Osteoblast (primary cell): ENCODE results near the gene CARD9. TPM values are rescaled to one million over a fixed set of nuclear protein-coding genes. Genes with fewer than 3 reads are reported as not detected.
A peak's percentile ranks its signal among the peaks of the same experiment; 100 is the strongest.

Experiments used
- DNase-seq: peaks from one replicate; pipeline ENCODE4 v3.0.0; 2011; ENCODE audit warnings: low spot score, mixed read lengths; ENCODE audit not compliant: insufficient read length; ENCODE audit errors: missing footprints
- H2AFZ ChIP-seq: 2 replicates; pipeline ENCODE4 v1.6.0; 2011; ENCODE audit warnings: mild to moderate bottlenecking, low read length
- H3K27ac ChIP-seq: 2 replicates; pipeline ENCODE4 v1.5.1; 2011; ENCODE audit warnings: mild to moderate bottlenecking, low read depth, low read length, moderate library complexity
- H3K27me3 ChIP-seq: 2 replicates; pipeline ENCODE4 v1.6.0; 2012; ENCODE audit warnings: mild to moderate bottlenecking, control low read depth, inconsistent platforms, low read length, moderate library complexity; ENCODE audit not compliant: insufficient read depth
- H3K36me3 ChIP-seq: 2 replicates; pipeline ENCODE4 v1.5.1; 2011; ENCODE audit warnings: mild to moderate bottlenecking, low read length, control low read depth, moderate library complexity; ENCODE audit not compliant: insufficient read depth
- H3K4me1 ChIP-seq: 2 replicates; pipeline ENCODE4 v1.5.1; 2011; ENCODE audit warnings: mild to moderate bottlenecking, low read length, control low read depth, moderate library complexity; ENCODE audit not compliant: insufficient read depth
- H3K4me2 ChIP-seq: 2 replicates; pipeline ENCODE4 v1.6.0; 2011; ENCODE audit warnings: mild to moderate bottlenecking, low read length; ENCODE audit not compliant: insufficient read depth
- H3K4me3 ChIP-seq: fragments of 200-600 bp; sonication (generic); 3 replicates; pipeline ENCODE4 v1.5.1; 2012; ENCODE audit warnings: mild to moderate bottlenecking, low read length, inconsistent platforms; ENCODE audit not compliant: insufficient read depth
- H3K79me2 ChIP-seq: 2 replicates; pipeline ENCODE4 v1.6.0; 2012; ENCODE audit warnings: mild to moderate bottlenecking, low read length, control low read depth, inconsistent platforms; ENCODE audit not compliant: insufficient read depth
- H3K9me3 ChIP-seq: 2 replicates; pipeline ENCODE4 v1.5.1; 2011; ENCODE audit warnings: low read depth, low read length, control low read depth
- H4K20me1 ChIP-seq: 2 replicates; pipeline ENCODE4 v1.6.0; 2012; ENCODE audit warnings: mild to moderate bottlenecking, low read length, control low read depth; ENCODE audit not compliant: insufficient read depth
- CTCF ChIP-seq: IDR thresholded peaks from 2 replicates; pipeline ENCODE4 v1.5.1; 2011; ENCODE audit warnings: mild to moderate bottlenecking, low read depth, low read length, moderate library complexity; ENCODE audit errors: extremely low read depth
- total RNA-seq: library from RNA; depleted of rRNA; stranded (reverse); fragments of >200 nt; gene quantifications from 2 replicates; pipeline ENCODE4 v1.2.3, GENCODE V29; 2012

The CARD9 gene
- 1.8 and 5.1 TPM in 2 replicates for total RNA-seq

- no peaks in the 10 kb centered on the region for H4K20me1 ChIP-seq
- DNase-seq = no peak
- no peaks in the 10 kb centered on the region for H3K27me3 ChIP-seq
- TF ChIP-seq CTCF = no peak
- no peaks in the 10 kb centered on the region for H3K9me3 ChIP-seq
- peak within 1 kb of the TSS; percentile 61 for H3K27ac ChIP-seq
- peaks cover 3% of the 10 kb centered on the region for H3K36me3 ChIP-seq
- H3K4me1 ChIP-seq = peaks cover 14% of the 10 kb centered on the region
- peak within 1 kb of the TSS; percentile 75 for H3K4me2 ChIP-seq
- no peaks in the 10 kb centered on the region for H3K79me2 ChIP-seq
- H3K4me3 ChIP-seq = peak within 1 kb of the TSS; percentile 56
- H2AFZ ChIP-seq = peak within 1 kb of the TSS; percentile 77
Measured at GRCh38 chr9:136373300-136374182, at the start of gene CARD9. Gene CARD9, minus strand, starts transcription at chr9:136373669. Its CDS starts 1,591 bp downstream, at chr9:136372078.

- peaks cover 61% of the 10 kb centered on the region for H3K36me3 ChIP-seq
- H3K9me3 ChIP-seq = no peaks in the 10 kb centered on the region
- no peak for TF ChIP-seq CTCF
Measured at GRCh38 chr9:136422876-136423275, 49.4 kb upstream of the CARD9 start.

GRCh38 chr9:136421791-136422190 lies 48.3 kb upstream of the CARD9 start:
- peaks cover 72% of the 10 kb centered on the region for H3K36me3 ChIP-seq
- TF ChIP-seq CTCF = no peak
- H3K27me3 ChIP-seq = no peaks in the 10 kb centered on the region

More at GRCh38 chr9:136422876-136423275, 49.4 kb upstream of the CARD9 start:
- no peaks in the 10 kb centered on the region for H3K27me3 ChIP-seq
- no peak overlapping the region for H3K27ac ChIP-seq
- H4K20me1 ChIP-seq = peaks cover 3% of the 10 kb centered on the region
- no peak overlapping the region for H3K4me2 ChIP-seq
- no peak overlapping the region for H2AFZ ChIP-seq
- H3K4me3 ChIP-seq = no peak overlapping the region
- DNase-seq = no peak
- no peaks in the 10 kb centered on the region for H3K4me1 ChIP-seq
- H3K79me2 ChIP-seq = no peaks in the 10 kb centered on the region

GRCh38 chr9:136419092-136419420 lies 45.6 kb upstream of the CARD9 start:
- Histone ChIP-seq H3K36me3 (peaks cover 93% of the 10 kb centered on the region), H3K4me2 (no peak overlapping the region), H3K79me2 (peaks cover 25% of the 10 kb centered on the region), H2AFZ (no peak overlapping the region), H4K20me1 (peaks cover 15% of the 10 kb centered on the region), H3K9me3 (no peaks in the 10 kb centered on the region), H3K4me1 (no peaks in the 10 kb centered on the region), H3K4me3 (no peak overlapping the region), H3K27me3 (no peaks in the 10 kb centered on the region), H3K27ac (no peak overlapping the region)
- TF ChIP-seq CTCF = no peak
- no peak for DNase-seq

More at GRCh38 chr9:136421791-136422190, 48.3 kb upstream of the CARD9 start:
- Histone ChIP-seq H3K79me2 (peaks cover 4% of the 10 kb centered on the region), H3K4me2 (no peak overlapping the region), H4K20me1 (peaks cover 7% of the 10 kb centered on the region), H2AFZ (no peak overlapping the region), H3K27ac (no peak overlapping the region), H3K4me3 (no peak overlapping the region), H3K9me3 (no peaks in the 10 kb centered on the region), H3K4me1 (no peaks in the 10 kb centered on the region)
- DNase-seq = no peak
